Prostate gland (tissue), 2 donors: ENCODE data around the gene IL22RA1. TPM values are rescaled to one million over a fixed set of nuclear protein-coding genes. Genes with fewer than 3 reads are reported as not detected.

Source experiments
- DNase-seq: peaks from one replicate; pipeline ENCODE4 v3.0.0-alpha.2; 2019; ENCODE audit warnings: low spot score
- H3K27ac ChIP-seq, 2 donors: fragments of 200-600 bp; sonication (generic); 2 replicates each; pipeline ENCODE4 v1.5.1; 2017 to 2019
- H3K27me3 ChIP-seq: fragments of 200-600 bp; sonication (generic); replicated peaks from 2 replicates; pipeline ENCODE4 v1.5.1; 2019; ENCODE audit not compliant: insufficient read depth
- H3K36me3 ChIP-seq, 2 donors: fragments of 200-600 bp; sonication (generic); 1 replicate in 1 of 2; 2 replicates in 1 of 2; pipeline versions ENCODE4 v1.5.1 to v1.8.1; 2017 to 2019
- H3K4me1 ChIP-seq: fragments of 200-600 bp; sonication (generic); replicated peaks from 2 replicates; pipeline ENCODE4 v1.5.1; 2019
- H3K4me3 ChIP-seq, 2 donors: fragments of 200-600 bp; sonication (generic); 2 replicates each; pipeline ENCODE4 v1.5.1; 2017 to 2019
- H3K9me3 ChIP-seq: fragments of 200-600 bp; sonication (generic); 2 replicates; pipeline ENCODE4 v1.5.1; 2017
- CTCF ChIP-seq, 4 experiments: fragments of 200-600 bp in 2 of 4; fragments of 450-650 bp in 2 of 4; sonication (generic) in 2 of 4; IDR thresholded peaks; 1 replicate in 3 of 4; 2 replicates in 1 of 4; pipeline ENCODE4 v1.5.1; 2016 to 2019; ENCODE audit warnings: antibody characterized with exemption in 4 of 4, mild to moderate bottlenecking in 2 of 4, moderate library complexity in 2 of 4
- POLR2A ChIP-seq: fragments of 450-650 bp; IDR thresholded peaks from one replicate; pipeline ENCODE4 v1.6.1; 2016; ENCODE audit warnings: antibody characterized with exemption, mild to moderate bottlenecking
- POLR2AphosphoS5 ChIP-seq: sonication (generic); formaldehyde crosslinking; IDR thresholded peaks from one replicate; pipeline ENCODE4 v1.6.1; 2017; ENCODE audit warnings: antibody characterized with exemption
- WGBS: methylation state at CpG from one replicate; pipeline ENCODE4 v1.1.5; 2018; 5-methylcytosine and 5-hydroxymethylcytosine counted together
- intact Hi-C: fragments of 100-400 bp; cut with DNase I; formaldehyde crosslinking; loops from one replicate; pipeline ENCODE4 v1.14.2; 2022
- total RNA-seq, 2 donors: library from RNA; depleted of rRNA; stranded (reverse); fragments of >200 nt; gene quantifications; one replicate each; pipeline ENCODE4 v1.1.0, GENCODE V29; 2016

IL22RA1 gene
- total RNA-seq, 2 donors from 2014 or later: 0.82 to 1.0 TPM

- TF ChIP-seq CTCF (IDR thresholded peaks at IDR 0.05) (no peak), POLR2AphosphoS5 (no peak), POLR2A (no peak)
- WGBS: 80% methylated on average over 3 of the region's 3 CpGs
- H3K27ac ChIP-seq: no peak overlapping the region
These were observed 57.4 kb downstream of the IL22RA1 start for GRCh38 chr1:24085546-24085945.

GRCh38 chr1:24085007-24085406 lies 57.9 kb downstream of the IL22RA1 start:
- Histone ChIP-seq H3K27me3 (no peaks in the 10 kb centered on the region), H3K9me3 (no peaks in the 10 kb centered on the region), H3K4me3 (no peak overlapping the region), H3K27ac (no peak overlapping the region), H3K36me3 (no peaks in the 10 kb centered on the region), H3K4me1 (no peaks in the 10 kb centered on the region)
- intact Hi-C loops: no loop called here
- DNase-seq: no peak
- no peak for TF ChIP-seq POLR2A
- TF ChIP-seq POLR2AphosphoS5: no peak
- TF ChIP-seq CTCF (IDR thresholded peaks at IDR 0.05): no peak

More at GRCh38 chr1:24085546-24085945, 57.4 kb downstream of the IL22RA1 start:
- Histone ChIP-seq H3K36me3 (no peaks in the 10 kb centered on the region), H3K27me3 (no peaks in the 10 kb centered on the region), H3K4me1 (no peaks in the 10 kb centered on the region), H3K4me3 (no peak overlapping the region), H3K9me3 (no peaks in the 10 kb centered on the region)
- intact Hi-C loops: no loop called here
- DNase-seq: no peak

GRCh38 chr1:24084050-24084449 lies 58.9 kb downstream of the IL22RA1 start:
- 85% methylated on average over 7 of the region's 7 CpGs for WGBS
- no peaks in the 10 kb centered on the region for H3K27me3 ChIP-seq
- intact Hi-C loops: no loop called here
- no peaks in the 10 kb centered on the region for H3K9me3 ChIP-seq
- no peak for DNase-seq
- no peak for TF ChIP-seq POLR2AphosphoS5
- no peak for TF ChIP-seq CTCF (IDR thresholded peaks at IDR 0.05)
- no peak for TF ChIP-seq POLR2A
- no peak overlapping the region for H3K27ac ChIP-seq
- no peaks in the 10 kb centered on the region for H3K36me3 ChIP-seq
- H3K4me3 ChIP-seq: no peak overlapping the region
- H3K4me1 ChIP-seq: no peaks in the 10 kb centered on the region

- intact Hi-C loops: no loop called here
- no peak for DNase-seq
- Histone ChIP-seq H3K4me3 (no peak overlapping the region), H3K9me3 (no peaks in the 10 kb centered on the region), H3K27ac (no peak overlapping the region), H3K4me1 (no peaks in the 10 kb centered on the region), H3K36me3 (no peaks in the 10 kb centered on the region), H3K27me3 (no peaks in the 10 kb centered on the region)
- TF ChIP-seq POLR2AphosphoS5 (no peak), POLR2A (no peak), CTCF (IDR thresholded peaks at IDR 0.05) (no peak)
- 88% methylated on average over 8 of the region's 8 CpGs for WGBS
These were observed 60.6 kb downstream of the IL22RA1 start for GRCh38 chr1:24082372-24082771.

GRCh38 chr1:24081190-24081589 lies 61.8 kb downstream of the IL22RA1 start:
- TF ChIP-seq CTCF (IDR thresholded peaks at IDR 0.05): no peak
- no peak for TF ChIP-seq POLR2A
- TF ChIP-seq POLR2AphosphoS5: no peak
- Histone ChIP-seq H3K4me3 (no peak overlapping the region), H3K27ac (no peak overlapping the region), H3K27me3 (no peaks in the 10 kb centered on the region), H3K4me1 (no peaks in the 10 kb centered on the region), H3K36me3 (no peaks in the 10 kb centered on the region), H3K9me3 (no peaks in the 10 kb centered on the region)
- intact Hi-C loops: no loop called here
- DNase-seq: no peak
- WGBS: 82% methylated on average over 6 of the region's 6 CpGs
